Thoracic aorta (tissue), 2 donors: ENCODE results near the gene CBLB. TPM values are rescaled to one million over a fixed set of nuclear protein-coding genes. Genes with fewer than 3 reads are reported as not detected.
"Not testable (repeated sequence)": the region's sequence is repeated elsewhere in the genome, so short reads cannot be mapped to it uniquely, and the experiment has no call there.

ENCODE experiments used
- ATAC-seq: fragments of 150-250 bp; one replicate; pipeline ENCODE4 v1.8.0; 2017; ENCODE audit warnings: low read depth; ENCODE audit not compliant: insufficient number of reproducible peaks, low FRiP score
- DNase-seq: peaks from one replicate; pipeline ENCODE4 v3.0.0-alpha.2; 2020; ENCODE audit warnings: low spot score
- H3K27ac ChIP-seq, 2 donors: fragments of 200-600 bp; sonication (generic); 1 replicate in 1 of 2; 2 replicates in 1 of 2; pipeline ENCODE4 v1.5.1; 2016; ENCODE audit warnings: mild to moderate bottlenecking in 2 of 2, moderate library complexity in 2 of 2
- H3K27me3 ChIP-seq: fragments of 200-600 bp; sonication (generic); replicated peaks from 2 replicates; pipeline ENCODE4 v1.6.0; 2016; ENCODE audit warnings: mild to moderate bottlenecking; ENCODE audit not compliant: insufficient read depth
- H3K36me3 ChIP-seq: fragments of 200-600 bp; sonication (generic); one replicate; pipeline ENCODE4 v1.5.1; 2016
- H3K4me1 ChIP-seq, 2 donors: fragments of 200-600 bp; sonication (generic); 1 replicate in 1 of 2; 2 replicates in 1 of 2; pipeline versions ENCODE4 v1.5.1 to v1.6.0; 2016; ENCODE audit warnings: low read depth in 2 of 2, mild to moderate bottlenecking in 1 of 2; ENCODE audit not compliant: control insufficient read depth in 1 of 2
- H3K4me3 ChIP-seq: fragments of 200-600 bp; sonication (generic); 2 replicates; pipeline ENCODE4 v1.5.1; 2016; ENCODE audit warnings: mild to moderate bottlenecking
- H3K9me3 ChIP-seq: fragments of 200-600 bp; sonication (generic); 2 replicates; pipeline ENCODE4 v1.5.1; 2016
- total RNA-seq, 2 donors: library from RNA; depleted of rRNA; stranded (reverse); fragments of >200 nt; gene quantifications; one replicate each; pipeline versions ENCODE4 v1.1.0 to v1.2.3, GENCODE V29; 2016
- TF ChIP-seq, protein P1 (sequence below): fragments of 200-600 bp; sonication (generic); IDR thresholded peaks from one replicate; pipeline ENCODE4 v1.5.1; 2019; ENCODE audit warnings: antibody characterized with exemption

Gene CBLB
- total RNA-seq, 2 donors from 2014 or later: 51.0 to 145 TPM

DNA sequence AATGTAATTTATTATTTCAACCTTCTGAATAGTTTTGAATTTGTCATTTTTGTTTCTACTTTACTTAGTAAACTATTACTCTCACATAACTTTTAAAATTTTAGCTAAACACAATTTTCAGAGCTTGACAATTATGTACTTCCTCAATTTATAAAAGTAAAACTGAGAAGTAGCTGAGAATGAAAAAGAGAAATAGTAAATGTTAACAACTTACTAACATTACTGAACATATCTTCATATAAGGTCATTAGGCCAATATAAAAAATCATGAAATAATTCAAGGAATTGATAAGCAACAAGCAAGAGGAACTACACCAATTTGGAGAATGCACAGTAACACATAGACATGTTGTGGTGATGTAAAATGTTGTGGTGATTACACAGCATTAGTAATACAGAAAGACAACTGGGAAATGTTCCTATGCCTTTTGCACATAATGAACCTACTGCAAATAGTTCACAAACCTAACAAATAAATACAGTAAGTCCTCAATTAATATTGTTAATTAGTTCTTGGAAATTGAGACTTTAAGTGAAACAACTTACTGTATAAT lies 137.9 kb downstream of the CBLB start:
- Histone ChIP-seq H3K4me3 (no peak overlapping the region), H3K27me3 (no peaks in the 10 kb centered on the region), H3K9me3 (no peaks in the 10 kb centered on the region), H3K36me3 (no peaks in the 10 kb centered on the region), H3K27ac (no peak overlapping the region), H3K4me1 (peaks cover 8 to 32% of the 10 kb centered on the region in 2 donors)
- DNase-seq: no peak
- ATAC-seq: no peak
- TF ChIP-seq, protein P1, sequence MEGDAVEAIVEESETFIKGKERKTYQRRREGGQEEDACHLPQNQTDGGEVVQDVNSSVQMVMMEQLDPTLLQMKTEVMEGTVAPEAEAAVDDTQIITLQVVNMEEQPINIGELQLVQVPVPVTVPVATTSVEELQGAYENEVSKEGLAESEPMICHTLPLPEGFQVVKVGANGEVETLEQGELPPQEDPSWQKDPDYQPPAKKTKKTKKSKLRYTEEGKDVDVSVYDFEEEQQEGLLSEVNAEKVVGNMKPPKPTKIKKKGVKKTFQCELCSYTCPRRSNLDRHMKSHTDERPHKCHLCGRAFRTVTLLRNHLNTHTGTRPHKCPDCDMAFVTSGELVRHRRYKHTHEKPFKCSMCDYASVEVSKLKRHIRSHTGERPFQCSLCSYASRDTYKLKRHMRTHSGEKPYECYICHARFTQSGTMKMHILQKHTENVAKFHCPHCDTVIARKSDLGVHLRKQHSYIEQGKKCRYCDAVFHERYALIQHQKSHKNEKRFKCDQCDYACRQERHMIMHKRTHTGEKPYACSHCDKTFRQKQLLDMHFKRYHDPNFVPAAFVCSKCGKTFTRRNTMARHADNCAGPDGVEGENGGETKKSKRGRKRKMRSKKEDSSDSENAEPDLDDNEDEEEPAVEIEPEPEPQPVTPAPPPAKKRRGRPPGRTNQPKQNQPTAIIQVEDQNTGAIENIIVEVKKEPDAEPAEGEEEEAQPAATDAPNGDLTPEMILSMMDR: no peak

- peak overlapping the region in 1 of 2 donors; percentile 3 for H3K27ac ChIP-seq
- H3K36me3 ChIP-seq: no peaks in the 10 kb centered on the region
- no peaks in the 10 kb centered on the region for H3K9me3 ChIP-seq
- no peak for ATAC-seq
- DNase-seq: no peak
- TF ChIP-seq, protein P1: no peak
- H3K27me3 ChIP-seq: no peaks in the 10 kb centered on the region
- peaks cover 8 to 32% of the 10 kb centered on the region in 2 donors for H3K4me1 ChIP-seq
- peak overlapping the region; percentile 32 for H3K4me3 ChIP-seq
These were observed 139.1 kb downstream of the CBLB start for GRCh38 chr3:105729667-105730066.

- Histone ChIP-seq H3K27me3 (no peaks in the 10 kb centered on the region), H3K4me1 (peaks cover 8 to 32% of the 10 kb centered on the region in 2 donors), H3K27ac (peak overlapping the region in 1 of 2 donors; percentile 3), H3K4me3 (no peak overlapping the region), H3K9me3 (no peaks in the 10 kb centered on the region), H3K36me3 (no peaks in the 10 kb centered on the region)
- TF ChIP-seq, protein P1: no peak
- DNase-seq (no peak), ATAC-seq (no peak)
These were observed 140.0 kb downstream of the CBLB start for GRCh38 chr3:105728771-105729312.

GRCh38 chr3:105727036-105727435 lies 141.8 kb downstream of the CBLB start:
- not testable (repeated sequence) for H3K36me3 ChIP-seq, ATAC-seq, H3K4me3 ChIP-seq, H3K9me3 ChIP-seq, DNase-seq, H3K27me3 ChIP-seq, H3K27ac ChIP-seq
- H3K4me1 ChIP-seq: peaks cover 8 to 32% of the 10 kb centered on the region in 2 donors

DNA sequence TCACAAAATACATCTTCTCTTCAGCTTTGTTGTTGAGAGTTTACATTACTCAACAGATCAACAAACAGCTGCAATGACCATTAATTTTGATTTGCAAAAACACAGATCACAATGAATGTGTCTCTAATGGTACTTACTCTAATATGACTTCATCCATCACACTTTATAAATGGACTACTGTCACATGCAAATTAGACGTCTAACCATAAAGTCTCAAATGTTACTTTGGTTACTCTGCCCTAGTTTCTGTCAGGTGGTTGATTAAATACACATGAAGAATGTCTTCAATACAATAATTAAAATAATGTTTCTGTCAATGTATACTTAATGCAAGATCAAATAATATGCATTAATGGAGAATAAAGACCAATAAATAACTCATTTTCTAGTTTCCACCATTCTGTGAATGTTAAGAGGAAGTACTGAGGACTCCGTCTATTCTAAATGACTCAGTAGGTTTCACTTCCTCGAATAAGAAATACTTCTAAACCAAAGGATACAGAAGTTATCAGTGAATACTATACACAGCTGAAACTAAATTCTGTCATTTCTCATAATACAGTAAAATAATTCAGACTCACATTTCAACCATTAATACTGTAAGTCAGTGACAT lies 145.8 kb downstream of the CBLB start:
- ATAC-seq: no peak
- no peak overlapping the region for H3K4me3 ChIP-seq

More for the DNA sequence above, 145.8 kb downstream of the CBLB start:
- no peaks in the 10 kb centered on the region for H3K9me3 ChIP-seq
- TF ChIP-seq, protein P1: no peak
- no peak overlapping the region for H3K27ac ChIP-seq
- peaks cover 10% of the 10 kb centered on the region for H3K36me3 ChIP-seq
- H3K27me3 ChIP-seq: no peaks in the 10 kb centered on the region
- peaks cover 0 to under 1% of the 10 kb centered on the region in 2 donors for H3K4me1 ChIP-seq
- no peak for DNase-seq
